Stromal cell of bone marrow (primary cell): Measurements from ENCODE around the gene CEP152.
A peak's percentile ranks its signal among the peaks of the same experiment; 100 is the strongest.
"Not testable (repeated sequence)": the region's sequence is repeated elsewhere in the genome, so short reads cannot be mapped to it uniquely, and the experiment has no call there.

Experiments
- DNase-seq: peaks from one replicate; pipeline ENCODE4 v3.0.0-alpha.2; 2012; ENCODE audit warnings: low read depth

Gene CEP152, protein sequence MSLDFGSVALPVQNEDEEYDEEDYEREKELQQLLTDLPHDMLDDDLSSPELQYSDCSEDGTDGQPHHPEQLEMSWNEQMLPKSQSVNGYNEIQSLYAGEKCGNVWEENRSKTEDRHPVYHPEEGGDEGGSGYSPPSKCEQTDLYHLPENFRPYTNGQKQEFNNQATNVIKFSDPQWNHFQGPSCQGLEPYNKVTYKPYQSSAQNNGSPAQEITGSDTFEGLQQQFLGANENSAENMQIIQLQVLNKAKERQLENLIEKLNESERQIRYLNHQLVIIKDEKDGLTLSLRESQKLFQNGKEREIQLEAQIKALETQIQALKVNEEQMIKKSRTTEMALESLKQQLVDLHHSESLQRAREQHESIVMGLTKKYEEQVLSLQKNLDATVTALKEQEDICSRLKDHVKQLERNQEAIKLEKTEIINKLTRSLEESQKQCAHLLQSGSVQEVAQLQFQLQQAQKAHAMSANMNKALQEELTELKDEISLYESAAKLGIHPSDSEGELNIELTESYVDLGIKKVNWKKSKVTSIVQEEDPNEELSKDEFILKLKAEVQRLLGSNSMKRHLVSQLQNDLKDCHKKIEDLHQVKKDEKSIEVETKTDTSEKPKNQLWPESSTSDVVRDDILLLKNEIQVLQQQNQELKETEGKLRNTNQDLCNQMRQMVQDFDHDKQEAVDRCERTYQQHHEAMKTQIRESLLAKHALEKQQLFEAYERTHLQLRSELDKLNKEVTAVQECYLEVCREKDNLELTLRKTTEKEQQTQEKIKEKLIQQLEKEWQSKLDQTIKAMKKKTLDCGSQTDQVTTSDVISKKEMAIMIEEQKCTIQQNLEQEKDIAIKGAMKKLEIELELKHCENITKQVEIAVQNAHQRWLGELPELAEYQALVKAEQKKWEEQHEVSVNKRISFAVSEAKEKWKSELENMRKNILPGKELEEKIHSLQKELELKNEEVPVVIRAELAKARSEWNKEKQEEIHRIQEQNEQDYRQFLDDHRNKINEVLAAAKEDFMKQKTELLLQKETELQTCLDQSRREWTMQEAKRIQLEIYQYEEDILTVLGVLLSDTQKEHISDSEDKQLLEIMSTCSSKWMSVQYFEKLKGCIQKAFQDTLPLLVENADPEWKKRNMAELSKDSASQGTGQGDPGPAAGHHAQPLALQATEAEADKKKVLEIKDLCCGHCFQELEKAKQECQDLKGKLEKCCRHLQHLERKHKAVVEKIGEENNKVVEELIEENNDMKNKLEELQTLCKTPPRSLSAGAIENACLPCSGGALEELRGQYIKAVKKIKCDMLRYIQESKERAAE (N-terminal part only)

DNA sequence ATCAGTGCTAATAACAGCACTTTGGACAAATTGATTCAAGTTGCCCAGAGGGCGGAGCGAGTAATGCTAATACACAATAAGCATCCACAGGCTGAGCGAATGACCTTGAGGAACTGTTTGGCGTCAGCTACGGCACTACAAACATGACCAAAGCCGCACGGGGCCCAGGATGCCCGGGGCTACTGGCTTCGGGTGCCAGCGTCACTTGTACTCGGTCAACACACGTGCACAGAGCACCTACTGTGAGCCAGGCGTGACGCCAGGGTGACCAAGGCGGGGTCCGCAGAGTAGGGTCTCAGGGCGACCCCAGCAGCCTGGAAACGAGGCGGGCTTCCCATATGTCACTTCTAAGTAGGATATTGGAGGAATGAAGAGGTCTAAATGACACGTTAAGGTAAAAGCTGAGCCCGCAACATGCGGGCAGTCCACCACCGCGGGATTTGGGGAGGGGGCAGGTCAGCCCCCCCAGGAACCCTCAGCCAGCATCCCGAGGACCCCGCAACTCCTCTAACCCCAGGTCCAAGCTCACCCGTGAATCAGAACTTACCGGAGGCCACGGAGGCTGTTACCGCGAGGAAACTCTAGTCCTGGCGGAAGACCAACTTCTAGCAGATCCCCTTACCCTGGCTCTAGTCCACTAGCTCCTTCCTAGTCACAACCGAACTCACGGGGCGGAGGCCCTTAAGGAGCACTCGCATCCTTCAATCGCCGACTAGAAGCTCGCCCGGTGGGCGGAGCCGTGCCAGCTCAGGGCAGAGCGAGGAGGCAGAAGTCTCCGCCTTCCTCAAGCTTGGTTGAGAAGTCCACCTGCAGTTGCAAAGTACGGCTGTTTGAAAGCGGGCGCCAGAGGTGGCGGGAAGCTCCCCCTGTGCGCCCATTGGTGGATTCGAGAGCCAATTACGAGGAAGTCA, at the start of gene CEP152:
CEP152 (minus strand) TSS at position 656 of the 911 bp plus-strand sequence. CDS start 5,420 bp downstream, outside the sequence.
- DNase-seq: peak; percentile 100

DNA sequence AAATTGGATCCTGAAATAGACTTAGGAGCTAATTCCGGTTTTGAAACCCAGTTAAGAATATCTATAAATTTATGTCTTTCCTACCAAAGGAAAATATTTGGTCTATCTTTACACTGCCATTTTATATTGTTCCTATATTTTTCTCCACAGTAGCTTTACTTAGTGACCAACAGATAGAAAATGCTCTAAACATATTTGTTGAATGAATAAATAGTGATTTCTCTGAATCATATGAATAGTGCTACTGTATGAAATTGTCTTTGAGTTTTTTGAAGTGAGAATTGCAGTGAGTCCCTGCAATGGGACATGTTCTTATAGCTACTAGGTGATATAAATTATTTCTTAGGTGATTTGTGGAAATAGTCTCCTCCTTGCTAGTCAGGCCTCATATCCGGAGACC, 48.6 kb upstream of the CEP152 start:
- no peak for DNase-seq

DNA sequence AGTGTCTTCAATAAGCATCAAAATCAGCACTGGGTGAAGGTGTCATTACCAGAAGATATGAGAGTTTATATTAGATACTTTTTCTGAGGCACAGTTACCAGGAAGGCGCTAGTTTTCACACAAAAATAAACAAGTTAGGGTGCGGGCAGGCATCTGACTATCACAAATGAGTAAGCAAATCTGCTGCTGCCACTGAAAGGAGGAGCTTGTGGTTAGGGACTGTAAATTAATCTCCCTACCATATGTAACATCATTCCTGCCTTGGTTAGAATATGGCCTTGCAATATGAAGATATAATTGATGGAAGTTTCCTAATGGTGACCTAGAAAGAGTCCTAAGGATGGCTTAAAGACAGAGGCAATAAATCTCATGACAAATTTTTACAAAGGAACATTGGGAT, 47.5 kb upstream of the CEP152 start:
- peak; percentile 24 for DNase-seq

DNA sequence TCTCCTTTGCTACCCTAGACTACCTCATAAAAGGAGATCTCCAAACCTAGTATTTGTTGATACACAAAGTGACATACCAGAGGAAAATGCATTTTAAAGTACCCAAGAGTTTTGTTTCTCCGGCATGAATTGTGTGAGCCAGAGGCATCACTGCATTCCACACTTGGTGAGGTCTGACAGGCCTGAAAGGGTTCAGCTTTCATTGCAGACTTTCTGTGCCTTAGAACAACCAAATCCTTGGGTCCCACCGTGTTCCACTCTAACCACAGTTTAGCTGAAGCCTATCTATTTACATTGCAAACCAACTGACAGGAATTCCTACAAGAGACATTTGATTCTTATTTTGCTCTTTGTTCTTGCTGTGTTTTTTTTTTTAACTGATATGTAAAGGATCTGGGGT, 46.1 kb upstream of the CEP152 start:
- no peak for DNase-seq

DNA sequence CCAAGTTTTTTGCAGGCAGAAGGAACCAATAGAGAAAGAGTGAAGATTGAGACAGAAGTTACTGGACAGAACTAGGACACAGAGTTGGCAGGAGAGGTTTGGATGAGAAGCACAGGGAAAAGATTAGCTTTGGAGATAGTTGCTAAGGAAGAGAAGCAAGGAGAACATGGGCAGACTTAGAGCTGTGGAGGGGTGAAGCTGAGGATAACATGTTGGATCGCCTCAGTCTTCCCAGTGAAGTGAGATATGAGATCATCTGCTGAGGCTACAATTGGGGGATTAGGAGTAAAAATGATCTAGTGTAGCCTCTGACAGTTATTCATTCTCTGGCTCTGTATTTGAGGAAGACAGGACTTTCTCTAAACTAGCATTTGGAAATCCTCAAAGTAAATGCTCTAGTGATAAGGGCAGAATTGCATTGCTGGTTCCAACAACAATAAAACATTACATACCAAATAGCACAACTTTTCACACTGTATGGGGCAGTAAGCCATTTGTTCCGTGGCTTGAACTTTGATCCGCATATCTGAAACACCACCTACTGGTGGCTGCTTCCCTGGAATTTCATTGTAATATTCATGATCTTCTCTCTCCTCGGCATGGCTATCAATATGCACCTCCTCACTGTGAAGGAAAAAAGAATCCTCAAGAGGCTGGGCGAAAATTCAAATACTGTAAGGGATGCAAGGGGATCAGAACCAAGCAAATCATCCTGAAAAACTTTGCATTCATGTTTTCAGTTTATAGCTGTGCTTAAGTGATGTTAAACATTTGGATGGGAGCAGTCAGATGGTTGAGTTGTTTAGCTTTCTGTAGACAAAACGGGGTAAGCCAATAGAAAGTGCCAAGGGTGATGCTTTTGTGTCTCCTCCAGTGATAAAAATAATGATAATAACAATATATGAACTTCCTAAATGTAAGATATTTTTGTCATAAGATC, 44.9 kb upstream of the CEP152 start:
- peak; percentile 53 for DNase-seq

DNA sequence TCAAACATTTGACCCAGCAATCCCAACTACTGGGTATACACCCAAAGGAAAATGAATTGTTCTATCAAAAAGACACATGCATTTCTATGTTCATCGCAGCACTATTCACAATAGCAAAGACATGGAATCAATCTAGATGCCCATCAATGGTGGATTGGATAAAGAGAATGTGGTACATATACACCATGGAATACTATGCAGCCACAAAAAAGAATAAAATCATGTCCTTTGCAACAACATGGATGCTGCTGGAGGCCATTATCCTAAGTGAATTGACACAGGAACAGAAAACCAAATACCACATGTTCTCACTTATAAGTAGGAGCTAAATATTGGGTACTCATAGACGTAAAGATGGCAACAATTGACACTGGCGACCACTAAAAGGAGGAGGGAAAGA, 43.6 kb upstream of the CEP152 start:
- DNase-seq: not testable (repeated sequence)

DNA sequence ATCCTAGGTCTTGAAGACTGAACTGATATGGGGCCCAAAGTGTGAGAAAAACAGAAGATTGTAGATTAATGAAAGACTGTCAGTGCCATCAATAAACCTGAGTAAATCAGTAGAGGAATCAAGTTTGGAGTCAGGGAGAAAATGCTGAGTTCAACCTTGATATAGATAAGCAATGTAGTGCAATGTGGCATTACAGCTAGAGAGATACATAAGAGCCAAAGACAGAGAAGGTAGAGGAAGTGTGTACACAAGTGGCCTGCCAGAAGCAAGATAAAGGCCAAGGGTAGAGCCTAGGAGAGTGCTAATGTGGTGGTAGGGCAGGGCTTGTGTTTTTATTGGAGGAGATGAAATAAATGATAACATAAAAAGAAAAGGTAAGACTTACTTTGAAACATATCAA, 41.1 kb upstream of the CEP152 start:
- DNase-seq: no peak

DNA sequence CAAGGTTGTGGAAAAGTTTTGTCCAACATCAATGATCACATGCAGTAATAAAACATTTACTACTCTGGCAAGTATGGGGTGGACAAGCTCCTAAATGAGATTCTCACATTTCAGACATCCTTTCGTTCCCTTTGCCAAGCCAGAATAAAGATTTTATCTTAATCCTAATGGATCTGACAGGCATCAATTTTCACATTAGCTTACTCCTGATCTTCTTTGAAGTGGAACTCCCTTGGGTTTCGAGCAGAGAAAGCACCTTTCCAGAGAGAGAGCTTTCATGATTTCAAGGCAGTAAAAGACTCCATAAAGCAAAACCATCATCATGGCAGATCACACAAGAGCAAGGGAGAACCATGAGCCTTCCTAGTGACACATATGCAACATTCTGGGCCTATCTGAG, 39.8 kb upstream of the CEP152 start:
- DNase-seq: no peak

DNA sequence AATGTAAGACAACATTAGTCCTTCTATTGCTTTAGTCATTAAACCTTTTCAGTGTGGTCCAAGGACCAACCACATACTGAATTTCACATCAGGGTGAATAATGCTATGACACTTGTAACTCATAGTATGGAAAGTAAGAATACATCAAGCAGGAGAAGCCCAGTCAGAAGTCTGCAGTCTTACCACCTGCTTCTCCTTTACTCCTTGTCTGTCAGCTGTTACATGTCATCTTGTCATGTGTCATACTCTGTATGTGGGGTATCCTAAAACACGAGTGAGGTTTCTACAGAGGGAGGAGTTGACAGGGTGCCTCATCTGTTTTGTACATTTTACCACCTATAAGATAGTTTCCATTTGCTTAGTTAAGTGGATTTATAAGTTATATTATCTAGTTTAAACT, 34.3 kb upstream of the CEP152 start:
- no peak for DNase-seq

DNA sequence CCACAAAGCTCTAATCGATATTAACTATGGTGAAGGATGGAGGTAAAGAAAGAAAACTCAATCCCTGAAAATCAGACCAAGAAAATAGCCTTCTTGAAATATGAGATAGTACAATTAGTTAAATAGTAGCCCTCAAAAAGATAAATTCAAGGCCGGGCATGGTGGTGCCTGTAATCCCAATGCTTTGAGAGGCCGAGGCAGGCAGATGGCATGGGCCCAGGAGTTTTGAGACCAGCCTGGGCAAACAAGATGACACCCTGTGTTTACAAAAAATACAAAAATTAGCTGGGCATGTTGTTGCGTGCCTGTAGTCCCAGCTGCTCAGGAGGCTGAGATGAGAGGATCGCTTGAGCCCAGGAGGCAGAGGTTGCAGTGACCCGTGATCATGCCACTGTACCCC, 31.6 kb upstream of the CEP152 start:
- no peak for DNase-seq

DNA sequence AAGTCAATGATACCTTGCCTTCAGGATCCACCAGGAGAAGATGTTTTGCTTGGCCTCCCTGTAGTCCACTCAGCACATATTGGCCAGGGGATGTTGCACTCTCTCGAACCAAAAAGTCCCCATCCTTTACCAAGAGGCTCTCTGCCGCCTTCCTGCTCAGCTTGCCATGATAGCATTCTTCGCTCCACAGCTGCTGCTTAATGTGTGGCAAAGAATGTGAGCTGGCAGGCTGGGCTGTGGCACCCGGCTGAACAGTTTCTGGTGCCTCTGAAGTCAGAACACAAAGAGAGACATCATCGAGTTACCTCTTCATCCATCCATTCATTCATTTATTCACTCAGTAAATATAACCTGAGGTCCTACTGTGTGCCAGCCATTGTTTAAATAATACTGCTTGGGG, 23.9 kb upstream of the CEP152 start:
- DNase-seq: no peak

DNA sequence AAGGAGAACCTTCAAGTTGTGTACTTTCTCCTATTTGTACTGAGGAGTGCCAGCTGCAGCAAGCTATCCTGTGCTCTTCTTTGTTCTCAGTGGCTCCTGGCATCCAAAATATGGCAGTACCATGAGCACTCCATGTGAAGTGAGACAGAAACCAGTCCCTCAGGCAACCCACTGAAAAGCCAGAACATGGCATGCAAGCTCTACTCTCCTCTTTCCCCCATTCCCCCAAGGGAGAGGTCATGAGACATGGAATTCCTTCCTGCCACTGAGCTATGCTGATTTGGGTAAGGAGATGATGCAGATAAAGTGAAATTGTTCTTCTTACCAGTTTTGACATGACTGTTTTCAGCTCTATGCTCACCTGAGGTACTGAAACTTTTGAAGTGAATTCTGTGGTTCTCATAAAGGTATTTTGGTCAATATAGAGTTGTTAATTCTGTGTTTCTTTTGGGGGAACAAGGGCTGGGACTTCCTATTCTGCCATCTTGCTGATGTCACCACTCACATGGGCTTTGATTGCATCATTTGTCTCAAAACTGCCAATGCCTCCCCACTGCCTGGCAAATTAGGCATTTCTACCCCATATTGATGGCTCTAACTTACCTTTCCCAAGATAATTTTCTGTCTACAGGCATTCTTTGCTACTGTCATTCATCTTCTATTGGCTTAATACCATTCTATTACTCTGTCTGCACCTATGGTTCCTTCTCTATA, 22.8 kb upstream of the CEP152 start:
- DNase-seq: no peak

DNA sequence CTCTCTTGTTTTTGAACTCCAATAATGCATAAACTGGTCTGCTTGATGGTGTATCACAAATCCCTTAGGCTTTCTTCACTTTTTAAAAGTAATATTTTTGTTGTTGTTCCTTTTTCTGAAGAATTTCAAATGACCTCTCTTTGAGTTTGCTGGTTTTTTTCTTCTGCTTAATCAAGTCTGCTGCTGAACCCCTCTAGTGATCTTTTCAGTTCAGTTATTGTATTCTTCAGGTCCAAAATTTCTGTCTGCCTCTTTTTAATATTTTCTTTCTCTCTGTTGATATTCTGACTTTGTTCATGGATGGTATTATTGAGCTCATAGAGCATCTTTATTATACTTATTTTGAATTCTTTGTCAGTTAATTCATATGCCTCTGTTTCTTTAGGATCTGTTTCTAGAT, 21.8 kb upstream of the CEP152 start:
- DNase-seq: no peak

DNA sequence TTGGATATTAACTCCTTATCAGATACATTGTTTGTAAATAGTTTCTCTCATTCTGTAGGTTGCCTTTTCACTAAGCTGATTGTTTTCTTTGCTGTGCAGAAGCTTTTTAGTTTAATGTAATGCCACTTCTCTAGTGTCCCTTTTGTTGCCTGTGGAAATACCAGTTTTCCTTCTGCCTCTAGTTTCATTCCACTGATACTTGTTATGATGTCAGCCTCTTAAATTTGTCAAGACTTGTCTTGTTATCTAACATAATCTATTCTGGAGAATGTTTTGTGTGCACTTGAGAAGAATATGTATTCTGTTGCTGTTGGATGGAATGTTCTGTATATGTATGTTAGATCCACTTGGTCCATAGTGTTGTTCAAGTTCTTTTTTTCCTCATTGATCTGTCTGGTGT, 18.0 kb upstream of the CEP152 start:
- no peak for DNase-seq

DNA sequence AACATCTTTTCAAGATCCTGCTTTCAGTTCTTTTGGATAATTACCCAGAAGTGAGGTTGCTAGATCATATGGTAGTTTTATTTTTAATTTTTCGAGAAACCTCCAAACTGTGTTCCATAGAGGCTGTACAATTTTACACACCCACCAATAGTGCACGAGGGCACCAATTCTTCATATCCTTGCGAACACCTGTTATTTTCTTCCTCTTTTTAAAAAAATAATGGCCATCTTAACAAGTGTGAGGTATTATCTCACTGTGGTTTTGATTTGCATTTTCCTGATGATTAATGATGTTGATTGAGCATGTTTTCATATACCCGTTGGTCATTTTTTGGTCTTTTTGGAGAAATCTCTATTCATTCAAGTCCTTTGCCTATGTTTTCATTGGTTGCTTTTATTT, 17.6 kb upstream of the CEP152 start:
- no peak for DNase-seq

DNA sequence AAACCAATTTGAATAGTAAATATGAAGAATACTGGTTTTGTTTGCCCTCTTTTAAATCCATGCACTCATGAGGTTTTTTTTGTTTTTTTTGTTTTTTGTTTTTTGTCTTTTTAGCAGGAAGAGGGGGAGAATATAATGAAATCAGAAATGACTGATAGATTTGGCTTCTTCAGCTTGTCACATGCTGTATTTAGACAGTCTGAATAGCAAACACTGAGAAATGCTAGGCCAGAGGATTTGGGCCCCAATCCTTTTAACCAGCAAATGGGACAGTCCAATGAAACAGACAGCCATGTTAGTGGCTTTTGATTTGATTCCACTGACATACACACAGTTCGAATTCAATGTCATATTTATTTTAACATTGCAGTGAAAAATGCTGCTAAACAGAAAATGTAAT, 14.2 kb upstream of the CEP152 start:
- DNase-seq: no peak

DNA sequence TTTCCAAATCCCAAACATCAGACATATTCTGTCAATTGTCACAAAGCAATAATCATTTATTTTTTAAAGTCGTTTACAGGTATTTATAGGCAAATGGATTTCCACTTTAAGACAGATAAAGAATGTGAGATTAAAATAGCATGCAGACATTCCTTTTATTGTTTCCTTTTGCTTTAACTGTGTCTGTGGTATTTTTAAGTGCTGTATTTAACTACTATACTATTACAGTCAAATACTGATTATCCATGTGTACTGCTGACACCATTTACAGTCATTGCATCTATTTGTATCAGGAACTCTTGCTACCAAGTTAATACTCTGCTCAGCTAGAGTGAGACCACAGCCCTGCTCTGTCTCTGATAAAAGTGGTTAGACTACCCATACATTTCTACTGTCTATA, 12.8 kb upstream of the CEP152 start:
- DNase-seq: no peak

DNA sequence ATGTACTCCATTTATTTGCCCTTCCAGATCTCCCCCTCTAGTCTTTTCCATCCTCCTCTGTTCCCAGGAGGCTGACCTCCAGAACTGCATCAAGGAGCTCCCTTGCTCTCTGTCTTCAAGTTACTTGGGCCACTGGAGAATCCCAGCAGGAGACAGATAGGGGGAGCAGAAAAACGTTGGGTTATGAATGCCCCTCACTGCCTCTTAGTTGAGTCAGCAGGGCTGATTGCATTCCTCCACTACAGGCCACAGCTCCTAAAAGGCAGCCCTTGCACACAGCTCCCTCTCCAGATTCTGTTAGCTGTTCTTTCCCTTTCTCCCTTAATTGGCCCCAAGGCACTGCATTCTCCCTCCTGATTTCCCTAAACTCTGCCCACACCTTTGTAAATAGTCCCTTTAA, 12.4 kb upstream of the CEP152 start:
- no peak for DNase-seq

DNA sequence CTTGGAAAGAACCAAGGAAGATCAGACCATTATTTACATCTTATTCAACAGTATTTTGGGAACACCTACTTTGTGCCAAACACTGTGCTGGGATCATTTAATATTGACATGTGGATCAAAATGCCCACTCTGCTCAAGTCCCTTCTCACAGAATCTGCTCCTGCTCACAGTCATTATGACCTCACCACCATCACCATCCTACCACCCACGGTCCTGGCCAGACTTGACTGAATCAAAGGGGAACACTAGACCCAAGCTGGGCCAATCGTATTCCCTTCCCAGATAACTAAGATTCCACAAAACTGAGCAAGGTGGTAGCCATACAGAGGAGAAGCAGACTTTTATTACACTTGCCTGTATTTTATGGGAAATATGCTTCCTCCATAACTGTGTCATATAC, 3.4 kb upstream of the CEP152 start:
- DNase-seq: no peak
